GM23248 (cell line): ENCODE measurements around the gene RBM19. TPM values are rescaled to one million over a fixed set of nuclear protein-coding genes. Genes with fewer than 3 reads are reported as not detected.

ENCODE experiments used
- DNase-seq: peaks from one replicate; pipeline ENCODE4 v3.0.0-alpha.2; 2015
- H2AFZ ChIP-seq: fragments of 200-600 bp; sonication (generic); 2 replicates; pipeline ENCODE4 v1.6.1; 2016; ENCODE audit warnings: antibody characterized with exemption
- H3F3A ChIP-seq: fragments of 200-600 bp; sonication (generic); 2 replicates; pipeline ENCODE4 v1.6.1; 2016; ENCODE audit warnings: mild to moderate bottlenecking, antibody characterized with exemption, mixed run types; ENCODE audit not compliant: insufficient read depth
- H3K27ac ChIP-seq: fragments of 200-600 bp; sonication (generic); 2 replicates; pipeline ENCODE4 v1.5.1; 2016; ENCODE audit warnings: mild to moderate bottlenecking
- H3K27me3 ChIP-seq: fragments of 200-600 bp; sonication (generic); replicated peaks from 2 replicates; pipeline ENCODE4 v1.6.1; 2016; ENCODE audit warnings: mild to moderate bottlenecking; ENCODE audit not compliant: insufficient read depth
- H3K36me3 ChIP-seq: fragments of 200-600 bp; sonication (generic); 2 replicates; pipeline ENCODE4 v1.6.1; 2016; ENCODE audit warnings: low read depth, mild to moderate bottlenecking
- H3K4me1 ChIP-seq: fragments of 200-600 bp; sonication (generic); 2 replicates; pipeline ENCODE4 v1.6.1; 2016; ENCODE audit warnings: mild to moderate bottlenecking; ENCODE audit not compliant: insufficient read depth
- H3K4me2 ChIP-seq: fragments of 200-600 bp; sonication (generic); one replicate; pipeline ENCODE4 v1.6.1; 2016; ENCODE audit warnings: mild to moderate bottlenecking; ENCODE audit not compliant: unreplicated experiment
- H3K4me3 ChIP-seq: fragments of 200-600 bp; sonication (generic); 2 replicates; pipeline ENCODE4 v1.5.1; 2016; ENCODE audit warnings: mild to moderate bottlenecking
- H3K79me2 ChIP-seq: fragments of 200-600 bp; sonication (generic); 2 replicates; pipeline ENCODE4 v1.6.1; 2016; ENCODE audit warnings: mild to moderate bottlenecking; ENCODE audit not compliant: insufficient read depth
- H3K9ac ChIP-seq: fragments of 200-600 bp; sonication (generic); 2 replicates; pipeline ENCODE4 v1.6.1; 2016; ENCODE audit warnings: mild to moderate bottlenecking
- H3K9me2 ChIP-seq: fragments of 200-600 bp; sonication (generic); 2 replicates; pipeline ENCODE4 v1.6.1; 2016; ENCODE audit warnings: mixed run types, mild to moderate bottlenecking, moderate library complexity; ENCODE audit not compliant: insufficient read depth
- H3K9me3 ChIP-seq: fragments of 200-600 bp; sonication (generic); one replicate; pipeline ENCODE4 v1.6.1; 2017; ENCODE audit warnings: low read depth
- H4K20me1 ChIP-seq: fragments of 200-600 bp; sonication (generic); 2 replicates; pipeline ENCODE4 v1.6.0; 2016; ENCODE audit not compliant: insufficient read depth
- EZH2 ChIP-seq: fragments of 200-600 bp; sonication (generic); IDR thresholded peaks from 2 replicates; pipeline ENCODE4 v1.6.1; 2018; ENCODE audit warnings: antibody characterized with exemption, mild to moderate bottlenecking; ENCODE audit not compliant: insufficient read depth, poor library complexity, severe bottlenecking
- EZH2phosphoT487 ChIP-seq: fragments of 200-600 bp; sonication (generic); IDR thresholded peaks from 2 replicates; pipeline ENCODE4 v1.6.1; 2018; ENCODE audit warnings: antibody characterized with exemption, moderate library complexity, mild to moderate bottlenecking, low read depth; ENCODE audit not compliant: insufficient read depth
- WGBS, 2 experiments: methylation state at CpG; one replicate each; pipeline ENCODE4 v1.1.6; 2015 to 2017; ENCODE audit warnings: low lambda C conversion rate in 2 of 2, low coverage in 1 of 2; ENCODE audit errors: missing lambda C conversion rate in 2 of 2; 5-methylcytosine and 5-hydroxymethylcytosine counted together
- in situ Hi-C: fragments of 300-500 bp; cut with MboI; formaldehyde crosslinking; loops from 2 replicates; pipeline ENCODE4 v1.15.0; 2020
- polyA plus RNA-seq: library from polyadenylated mRNA; unstranded; fragments of >200 nt; fragmentation: Nextera tagmentation; extraction: Ambion mirVana; gene quantifications from 2 replicates; pipeline ENCODE4 v1.2.1, GENCODE V29; 2016
- total RNA-seq: library from RNA; depleted of rRNA; stranded (reverse); fragments of >200 nt; shearing (Covaris generic); gene quantifications from 2 replicates; pipeline ENCODE4 v1.2.3, GENCODE V29; 2014

RBM19 gene
- total and polyA plus RNA-seq, 2 experiments from 2014 or later, result 14.8 to 17.1 TPM

GRCh38 chr12:113858841-113859386 lies 107.2 kb downstream of the RBM19 start:
- DNase-seq, result no peak
- Histone ChIP-seq H4K20me1 (no peaks in the 10 kb centered on the region), H3K4me1 (peaks cover 6% of the 10 kb centered on the region; the same call in 1 of the 2 replicates), H3K9ac (no peak overlapping the region), H3K27me3 (no peaks in the 10 kb centered on the region), H3K9me3 (no peaks in the 10 kb centered on the region), H3F3A (no peaks in the 10 kb centered on the region), H3K79me2 (no peaks in the 10 kb centered on the region), H2AFZ (no peak overlapping the region), H3K4me2 (no peak overlapping the region), H3K4me3 (no peak overlapping the region), H3K9me2 (no peaks in the 10 kb centered on the region), H3K36me3 (no peaks in the 10 kb centered on the region), H3K27ac (no peak overlapping the region)
- 80% methylated on average over 8 of the region's 8 CpGs for WGBS, 2 experiments
- in situ Hi-C loops, result no loop called here
- no peak for TF ChIP-seq EZH2
- no peak for TF ChIP-seq EZH2phosphoT487

- Histone ChIP-seq H2AFZ (no peak overlapping the region), H3K36me3 (no peaks in the 10 kb centered on the region), H3K4me3 (no peak overlapping the region), H4K20me1 (no peaks in the 10 kb centered on the region), H3K9me3 (no peaks in the 10 kb centered on the region), H3K4me1 (peaks cover 6% of the 10 kb centered on the region; the same call in 1 of the 2 replicates), H3F3A (no peaks in the 10 kb centered on the region), H3K4me2 (no peak overlapping the region), H3K27me3 (no peaks in the 10 kb centered on the region), H3K27ac (no peak overlapping the region), H3K9ac (no peak overlapping the region), H3K79me2 (no peaks in the 10 kb centered on the region), H3K9me2 (no peaks in the 10 kb centered on the region)
- DNase-seq, result no peak
- in situ Hi-C loops, result no loop called here
- no peak for TF ChIP-seq EZH2
- TF ChIP-seq EZH2phosphoT487, result no peak
- 89 to 91% methylated on average over 12 of the region's 12 CpGs for WGBS, 2 experiments
Measured at GRCh38 chr12:113857371-113857770, 108.8 kb downstream of the RBM19 start.

- H3K4me1 ChIP-seq, result peaks cover 4% of the 10 kb centered on the region; the same call in 1 of the 2 replicates
- H3K27me3 ChIP-seq, result no peaks in the 10 kb centered on the region
- no peaks in the 10 kb centered on the region for H3K79me2 ChIP-seq
- no peaks in the 10 kb centered on the region for H4K20me1 ChIP-seq
- in situ Hi-C loops, result no loop called here
- no peaks in the 10 kb centered on the region for H3K9me3 ChIP-seq
- H3F3A ChIP-seq, result no peaks in the 10 kb centered on the region
- no peaks in the 10 kb centered on the region for H3K9me2 ChIP-seq
- TF ChIP-seq EZH2, result no peak
- no peak for TF ChIP-seq EZH2phosphoT487
- WGBS, 2 experiments, result 92% methylated on average over 7 of the region's 7 CpGs
- H3K4me3 ChIP-seq, result no peak overlapping the region
- no peaks in the 10 kb centered on the region for H3K36me3 ChIP-seq
- DNase-seq, result no peak
- no peak overlapping the region for H2AFZ ChIP-seq
- H3K4me2 ChIP-seq, result no peak overlapping the region
- no peak overlapping the region for H3K9ac ChIP-seq
- H3K27ac ChIP-seq, result no peak overlapping the region
Measured at GRCh38 chr12:113855998-113856397, 110.1 kb downstream of the RBM19 start.

DNA sequence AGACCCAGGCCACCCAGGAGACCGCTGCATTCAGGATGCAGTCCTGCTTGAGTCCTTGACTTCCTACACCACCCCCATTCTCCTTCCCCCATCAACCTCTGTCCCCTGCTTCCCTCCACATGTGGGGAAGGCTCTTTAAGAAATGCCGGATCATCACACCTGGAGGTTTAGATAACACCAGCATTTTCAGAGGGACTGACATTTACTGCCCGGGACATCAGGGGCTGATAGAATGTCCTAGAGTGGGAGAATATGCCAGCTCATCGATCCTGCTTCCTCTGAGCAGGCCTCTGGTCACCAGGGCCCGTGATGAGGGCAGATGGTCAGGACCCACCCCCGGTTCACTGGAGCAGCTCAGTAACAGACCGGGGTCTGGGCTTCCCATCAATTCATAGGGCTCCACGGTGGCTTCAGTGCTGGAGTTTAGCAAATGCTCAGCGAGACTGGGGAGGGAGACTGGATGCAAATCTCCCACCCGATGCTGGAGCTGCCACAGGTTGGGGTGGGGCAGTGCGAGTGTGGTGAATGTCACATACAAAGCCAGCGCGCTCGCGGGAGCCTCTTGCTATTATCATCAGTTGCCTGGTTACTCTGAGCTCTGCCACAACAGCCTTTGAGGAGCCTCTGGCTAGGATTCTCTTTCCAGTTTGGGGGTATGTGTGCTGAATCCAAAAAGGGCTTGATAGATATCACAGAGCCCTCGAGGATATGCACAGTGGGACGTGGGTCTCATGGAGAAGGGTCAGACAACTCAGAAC lies 111.6 kb downstream of the RBM19 start:
- no peak overlapping the region for H3K4me2 ChIP-seq
- no peak overlapping the region for H3K27ac ChIP-seq
- no peaks in the 10 kb centered on the region for H3K9me2 ChIP-seq
- H2AFZ ChIP-seq, result no peak overlapping the region
- H3K9me3 ChIP-seq, result no peaks in the 10 kb centered on the region
- in situ Hi-C loops, result no loop called here
- TF ChIP-seq EZH2 (no peak), EZH2phosphoT487 (no peak)
- no peak overlapping the region for H3K9ac ChIP-seq
- no peaks in the 10 kb centered on the region for H3F3A ChIP-seq
- H3K4me1 ChIP-seq, result no peaks in the 10 kb centered on the region
- H3K4me3 ChIP-seq, result no peak overlapping the region
- 95 to 96% methylated on average over 17 of the region's 17 CpGs for WGBS, 2 experiments
- no peaks in the 10 kb centered on the region for H4K20me1 ChIP-seq
- H3K79me2 ChIP-seq, result no peaks in the 10 kb centered on the region
- H3K36me3 ChIP-seq, result no peaks in the 10 kb centered on the region
- no peaks in the 10 kb centered on the region for H3K27me3 ChIP-seq
- no peak for DNase-seq
